Osteoblast (primary cell): ENCODE results near the gene ARHGAP15. TPM values are rescaled to one million over a fixed set of nuclear protein-coding genes. Genes with fewer than 3 reads are reported as not detected.

ENCODE experiments used
- DNase-seq: peaks from one replicate; pipeline ENCODE4 v3.0.0; 2011; ENCODE audit warnings: low spot score, mixed read lengths; ENCODE audit not compliant: insufficient read length; ENCODE audit errors: missing footprints
- H2AFZ ChIP-seq: 2 replicates; pipeline ENCODE4 v1.6.0; 2011; ENCODE audit warnings: mild to moderate bottlenecking, low read length
- H3K27ac ChIP-seq: 2 replicates; pipeline ENCODE4 v1.5.1; 2011; ENCODE audit warnings: mild to moderate bottlenecking, low read depth, low read length, moderate library complexity
- H3K27me3 ChIP-seq: 2 replicates; pipeline ENCODE4 v1.6.0; 2012; ENCODE audit warnings: mild to moderate bottlenecking, control low read depth, inconsistent platforms, low read length, moderate library complexity; ENCODE audit not compliant: insufficient read depth
- H3K36me3 ChIP-seq: 2 replicates; pipeline ENCODE4 v1.5.1; 2011; ENCODE audit warnings: mild to moderate bottlenecking, low read length, control low read depth, moderate library complexity; ENCODE audit not compliant: insufficient read depth
- H3K4me1 ChIP-seq: 2 replicates; pipeline ENCODE4 v1.5.1; 2011; ENCODE audit warnings: mild to moderate bottlenecking, low read length, control low read depth, moderate library complexity; ENCODE audit not compliant: insufficient read depth
- H3K4me2 ChIP-seq: 2 replicates; pipeline ENCODE4 v1.6.0; 2011; ENCODE audit warnings: mild to moderate bottlenecking, low read length; ENCODE audit not compliant: insufficient read depth
- H3K4me3 ChIP-seq: fragments of 200-600 bp; sonication (generic); 3 replicates; pipeline ENCODE4 v1.5.1; 2012; ENCODE audit warnings: mild to moderate bottlenecking, low read length, inconsistent platforms; ENCODE audit not compliant: insufficient read depth
- H3K79me2 ChIP-seq: 2 replicates; pipeline ENCODE4 v1.6.0; 2012; ENCODE audit warnings: mild to moderate bottlenecking, low read length, control low read depth, inconsistent platforms; ENCODE audit not compliant: insufficient read depth
- H3K9me3 ChIP-seq: 2 replicates; pipeline ENCODE4 v1.5.1; 2011; ENCODE audit warnings: low read depth, low read length, control low read depth
- H4K20me1 ChIP-seq: 2 replicates; pipeline ENCODE4 v1.6.0; 2012; ENCODE audit warnings: mild to moderate bottlenecking, low read length, control low read depth; ENCODE audit not compliant: insufficient read depth
- CTCF ChIP-seq: IDR thresholded peaks from 2 replicates; pipeline ENCODE4 v1.5.1; 2011; ENCODE audit warnings: mild to moderate bottlenecking, low read depth, low read length, moderate library complexity; ENCODE audit errors: extremely low read depth
- total RNA-seq: library from RNA; depleted of rRNA; stranded (reverse); fragments of >200 nt; gene quantifications from 2 replicates; pipeline ENCODE4 v1.2.3, GENCODE V29; 2012

The ARHGAP15 gene
- total RNA-seq, 1 donor: 2.2 TPM

- Histone ChIP-seq H3K36me3 (no peaks in the 10 kb centered on the region), H3K4me1 (peaks cover 6% of the 10 kb centered on the region), H3K9me3 (no peaks in the 10 kb centered on the region), H3K27me3 (no peaks in the 10 kb centered on the region), H4K20me1 (no peaks in the 10 kb centered on the region), H3K4me3 (no peak overlapping the region), H3K4me2 (no peak overlapping the region), H3K27ac (no peak overlapping the region), H2AFZ (peak overlapping the region; percentile 45), H3K79me2 (no peaks in the 10 kb centered on the region)
- DNase-seq: peak; percentile 41
- no peak for TF ChIP-seq CTCF
Observed at GRCh38 chr2:143231254-143231645, 102.0 kb downstream of the ARHGAP15 start.

- no peak for TF ChIP-seq CTCF
- no peak overlapping the region for H3K4me3 ChIP-seq
- no peak overlapping the region for H3K4me2 ChIP-seq
- H2AFZ ChIP-seq: no peak overlapping the region
- H3K9me3 ChIP-seq: no peaks in the 10 kb centered on the region
- H3K27ac ChIP-seq: no peak overlapping the region
- no peaks in the 10 kb centered on the region for H3K79me2 ChIP-seq
- H3K36me3 ChIP-seq: no peaks in the 10 kb centered on the region
- H4K20me1 ChIP-seq: no peaks in the 10 kb centered on the region
- no peaks in the 10 kb centered on the region for H3K4me1 ChIP-seq
- no peaks in the 10 kb centered on the region for H3K27me3 ChIP-seq
- no peak for DNase-seq
Observed at GRCh38 chr2:143237146-143237777, 108.0 kb downstream of the ARHGAP15 start.

GRCh38 chr2:143241403-143242088 is 112.3 kb downstream of the ARHGAP15 start:
- DNase-seq: peak; percentile 4
- no peaks in the 10 kb centered on the region for H3K9me3 ChIP-seq
- no peaks in the 10 kb centered on the region for H3K79me2 ChIP-seq
- no peak overlapping the region for H3K4me3 ChIP-seq
- H3K4me1 ChIP-seq: no peaks in the 10 kb centered on the region
- H3K4me2 ChIP-seq: no peak overlapping the region
- no peak for TF ChIP-seq CTCF
- no peaks in the 10 kb centered on the region for H4K20me1 ChIP-seq
- no peaks in the 10 kb centered on the region for H3K36me3 ChIP-seq
- peaks cover 2% of the 10 kb centered on the region for H3K27me3 ChIP-seq
- no peak overlapping the region for H3K27ac ChIP-seq
- no peak overlapping the region for H2AFZ ChIP-seq

GRCh38 chr2:143246246-143246645 is 117.0 kb downstream of the ARHGAP15 start:
- Histone ChIP-seq H4K20me1 (no peaks in the 10 kb centered on the region), H3K79me2 (no peaks in the 10 kb centered on the region), H2AFZ (no peak overlapping the region), H3K9me3 (no peaks in the 10 kb centered on the region), H3K4me3 (no peak overlapping the region), H3K4me1 (no peaks in the 10 kb centered on the region), H3K27me3 (peaks cover 6% of the 10 kb centered on the region), H3K27ac (no peak overlapping the region), H3K36me3 (no peaks in the 10 kb centered on the region), H3K4me2 (no peak overlapping the region)
- DNase-seq: no peak
- no peak for TF ChIP-seq CTCF
